ENCODE measurements around the gene RRP15. TPM values are rescaled to one million over a fixed set of nuclear protein-coding genes. Genes with fewer than 3 reads are reported as not detected.

The RRP15 gene
- total and polyA plus RNA-seq, 2 of the 8 experiments (the other 6 are each of a cell fraction or from before 2014, with no cell fraction given), result 3.7 to 52.8 TPM

DNA sequence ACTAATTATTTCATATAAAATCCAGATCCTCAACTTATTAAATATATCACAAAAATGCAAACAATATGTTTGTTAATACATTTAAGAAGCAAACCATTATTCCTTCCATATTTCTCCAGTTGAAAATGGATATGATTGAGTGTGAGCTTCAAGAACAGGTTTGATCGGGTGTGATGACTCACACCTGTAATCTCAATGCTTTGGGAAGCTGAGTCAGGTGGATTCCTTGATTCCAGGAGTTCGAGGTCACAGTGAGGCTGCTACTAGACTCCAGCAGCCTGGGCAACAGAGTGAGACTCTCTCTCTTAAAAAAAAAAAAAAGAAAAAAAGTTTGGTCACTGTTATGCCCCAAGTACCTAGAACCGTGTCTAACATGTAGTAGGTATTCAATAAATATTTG, 42.9 kb upstream of the RRP15 start:
- POLR2A ChIA-PET (ENCODE audit: partially characterized antibody), result no interaction called here
- Histone ChIP-seq H3K23me2 (ENCODE audit: low read depth, low read length) (no peaks in the 10 kb centered on the region), H2BK20ac (ENCODE audit: low read length) (no peak overlapping the region), H3K9ac (replicated peaks in 1 of 4; ENCODE audit: extremely low read depth in 1 of 4, low read depth in 3 of 4, low read length in 3 of 4) (no peak overlapping the region), H3K27ac (ENCODE audit: low read depth, low read length) (no peak overlapping the region), H3K27me3 (replicated peaks in 1 of 4; ENCODE audit: control insufficient read depth in 3 of 4, extremely low read depth in 1 of 4, insufficient read depth in 3 of 4, low read length in 3 of 4) (no peaks in the 10 kb centered on the region), H3K4ac (replicated peaks; ENCODE audit: insufficient read length, low read depth, low read length) (no peak overlapping the region), H3K4me1 (replicated peaks in 1 of 4; ENCODE audit: control insufficient read depth in 3 of 4, insufficient read depth in 4 of 4, low read length in 3 of 4) (no peaks in the 10 kb centered on the region), H3K14ac (ENCODE audit: insufficient read length) (no peak overlapping the region), H3K79me1 (ENCODE audit: low read depth, low read length) (no peaks in the 10 kb centered on the region), H2BK5ac (ENCODE audit: low read depth, low read length) (no peak overlapping the region), H2BK120ac (replicated peaks; ENCODE audit: low read depth, low read length) (no peak overlapping the region), H2BK12ac (ENCODE audit: low read depth, low read length) (no peak overlapping the region), H2BK15ac (ENCODE audit: low read length) (no peak overlapping the region), H3K18ac (ENCODE audit: extremely low read depth, low read length) (no peak overlapping the region), H4K91ac (replicated peaks; ENCODE audit: insufficient read length, low read length) (no peak overlapping the region), H2AK5ac (ENCODE audit: low read depth, low read length) (no peak overlapping the region), H3K56ac (replicated peaks; ENCODE audit: insufficient read length, low read depth, low read length) (no peak overlapping the region), H3K36me3 (ENCODE audit: control insufficient read depth in 2 of 4, insufficient read depth in 4 of 4, low read length in 3 of 4) (no peaks in the 10 kb centered on the region), H4K5ac (ENCODE audit: insufficient read length, low read depth, low read length) (no peak overlapping the region), H2AFZ (ENCODE audit: low read length) (no peak overlapping the region), H3K23ac (ENCODE audit: insufficient read length) (no peak overlapping the region), H4K8ac (ENCODE audit: extremely low read depth, insufficient read depth, low read length) (no peak overlapping the region), H3K4me3 (ENCODE audit: extremely low read depth in 1 of 4, insufficient read depth in 2 of 4, low read depth in 3 of 4, low read length in 4 of 4) (no peak overlapping the region), H4K20me1 (replicated peaks in 1 of 2; ENCODE audit: control insufficient read depth in 1 of 2, insufficient read depth in 2 of 2, low read length in 2 of 2) (no peaks in the 10 kb centered on the region), H3K9me3 (ENCODE audit: insufficient read depth in 2 of 2, low read depth in 1 of 2, low read length in 1 of 2) (no peaks in the 10 kb centered on the region), H3K4me2 (ENCODE audit: insufficient read depth in 1 of 2, low read depth in 2 of 2, low read length in 2 of 2) (no peak overlapping the region), H3K79me2 (ENCODE audit: control insufficient read depth in 1 of 2, insufficient read depth in 2 of 2, low read length in 2 of 2) (no peaks in the 10 kb centered on the region)
- DNase-seq (ENCODE audit: low read depth in 1 of 2, low spot score in 2 of 2) (no peak), FAIRE-seq (no peak)
- 85% methylated on average over 3 of the region's 3 CpGs; no CpG with 5 or more reads in 1 of the 2 experiments for WGBS, 2 experiments (ENCODE audit: extremely low coverage in 1 of 2, insufficient coverage in 1 of 2, insufficient read length in 1 of 2, insufficient replicate concordance in 2 of 2, low coverage in 1 of 2, low lambda C conversion rate in 2 of 2, missing lambda C conversion rate in 1 of 2)
- CTCF ChIA-PET (ENCODE audit: partially characterized antibody), result interaction anchor here (1.0 to 2.6 kb wide), 2 partner anchors 9 to 17 kb away, joined by 5 to 6 read pairs; no protein-coding TSS in a partner anchor
- TF ChIP-seq SIX5 (IDR thresholded peaks at IDR 0.05; ENCODE audit: low read depth, low read length) (no peak), EGR1 (IDR thresholded peaks at IDR 0.05; ENCODE audit: borderline replicate concordance, low read depth, low read length) (no peak), CBX5 (IDR thresholded peaks at IDR 0.05; ENCODE audit: low read depth, low read length) (no peak), RBBP5 (IDR thresholded peaks at IDR 0.05; ENCODE audit: borderline replicate concordance, low read depth, low read length) (no peak), CBX8 (IDR thresholded peaks at IDR 0.05; ENCODE audit: borderline replicate concordance, low read depth, low read length) (no peak), POU5F1 (IDR thresholded peaks at IDR 0.05; ENCODE audit: low read depth, low read length) (no peak), TAF1 (IDR thresholded peaks at IDR 0.05; ENCODE audit: low read depth, low read length) (no peak), ZNF274 (IDR thresholded peaks at IDR 0.05; ENCODE audit: borderline replicate concordance, extremely low read depth, low read length) (no peak), SP2 (IDR thresholded peaks at IDR 0.05; ENCODE audit: low read length) (no peak), TCF12 (IDR thresholded peaks at IDR 0.05; ENCODE audit: low read depth, low read length) (no peak), JUND (IDR thresholded peaks at IDR 0.05; ENCODE audit: low read length) (no peak), KDM1A (IDR thresholded peaks at IDR 0.05; ENCODE audit: borderline replicate concordance, low read length) (no peak), NRF1 (IDR thresholded peaks at IDR 0.05; ENCODE audit: low read depth, low read length) (no peak), CTBP2 (IDR thresholded peaks at IDR 0.05; ENCODE audit: borderline replicate concordance, insufficient read depth, insufficient read length, low read length) (no peak), FOSL1 (IDR thresholded peaks at IDR 0.05; ENCODE audit: insufficient read depth, low read depth, low read length) (no peak), KDM5A (IDR thresholded peaks at IDR 0.05; ENCODE audit: low read length) (no peak)

Measured in H1 (cell line).